Natural killer cell (primary cell): Measurements from ENCODE around the gene ARL8A. TPM values are rescaled to one million over a fixed set of nuclear protein-coding genes. Genes with fewer than 3 reads are reported as not detected.

Experiments
- ATAC-seq, 3 donors: fragments of 150-1000 bp in 2 of 3; fragments of 200-7000 bp in 1 of 3; cut with Tn5 transposase; 1 replicate in 1 of 3; 2 replicates in 2 of 3; pipeline ENCODE4 v1.10.0; 2021; ENCODE audit warnings: mild to moderate bottlenecking in 2 of 3, moderate library complexity in 2 of 3
- DNase-seq, 2 donors: peaks; one replicate each; pipeline versions ENCODE4 v3.0.0 to v3.0.0-alpha.2; 2013 to 2021; ENCODE audit warnings: mixed read lengths in 1 of 2
- H3K27ac ChIP-seq: one replicate; pipeline ENCODE4 v1.5.1; 2013; ENCODE audit warnings: mild to moderate bottlenecking, low read length
- H3K27me3 ChIP-seq: one replicate; pipeline ENCODE4 v1.6.1; 2013; ENCODE audit warnings: low read length; ENCODE audit not compliant: control insufficient read depth, insufficient read depth
- H3K36me3 ChIP-seq: one replicate; pipeline ENCODE4 v1.6.1; 2013; ENCODE audit warnings: low read length; ENCODE audit not compliant: control insufficient read depth, insufficient read depth
- H3K4me1 ChIP-seq: one replicate; pipeline ENCODE4 v1.6.1; 2013; ENCODE audit warnings: low read length; ENCODE audit not compliant: control insufficient read depth, insufficient read depth
- H3K4me3 ChIP-seq: one replicate; pipeline ENCODE4 v1.5.1; 2013; ENCODE audit warnings: low read length
- H3K9me3 ChIP-seq: one replicate; pipeline ENCODE4 v1.6.1; 2013; ENCODE audit warnings: low read length; ENCODE audit not compliant: control insufficient read depth, insufficient read depth
- H3K27ac Mint-ChIP-seq, 2 donors: one replicate each; pipeline ENCODE4 v1.8.0; 2022; ENCODE audit warnings: mild to moderate bottlenecking in 2 of 2, mixed read lengths in 2 of 2, moderate library complexity in 1 of 2
- H3K27me3 Mint-ChIP-seq, 2 donors: one replicate each; pipeline ENCODE4 v1.8.0; 2022; ENCODE audit warnings: low read depth in 2 of 2, mixed read lengths in 2 of 2
- H3K36me3 Mint-ChIP-seq: one replicate; pipeline ENCODE4 v1.8.0; 2022; ENCODE audit warnings: mixed read lengths
- H3K4me1 Mint-ChIP-seq, 2 donors: one replicate each; pipeline ENCODE4 v1.8.0; 2022; ENCODE audit warnings: mixed read lengths in 2 of 2
- H3K4me3 Mint-ChIP-seq: one replicate; pipeline ENCODE4 v1.8.0; 2022; ENCODE audit warnings: mild to moderate bottlenecking, moderate library complexity, mixed read lengths
- H3K9me3 Mint-ChIP-seq, 2 donors: one replicate each; pipeline ENCODE4 v1.8.0; 2022; ENCODE audit warnings: mixed read lengths in 2 of 2
- CTCF ChIP-seq: fragments of 200-600 bp; IDR thresholded peaks from one replicate; pipeline ENCODE4 v1.8.0; 2022; ENCODE audit warnings: antibody characterized with exemption
- WGBS: methylation state at CpG from one replicate; pipeline ENCODE4 v1.1.7; 2013; ENCODE audit warnings: missing lambda C conversion rate; ENCODE audit not compliant: insufficient coverage; 5-methylcytosine and 5-hydroxymethylcytosine counted together
- intact Hi-C: fragments of 100-400 bp; cut with micrococcal nuclease; formaldehyde crosslinking; loops from one replicate; pipeline ENCODE4 v1.14.2; 2022
- total RNA-seq, 4 donors: library from RNA; stranded (reverse); fragments of 120-200 nt in 1 of 4; gene quantifications; one replicate each; pipeline versions ENCODE4 v1.2.3 to v1.2.4, GENCODE V29; 2013 to 2022

Gene ARL8A
- total RNA-seq, 3 donors from 2014 or later (not counting 1 experiment from before 2014, with no cell fraction given): 109 to 120 (median 109) TPM

- 94% methylated on average over 12 of the region's 12 CpGs for WGBS
- H3K36me3 ChIP-seq: peaks cover 35% of the 10 kb centered on the region
- H3K9me3 Mint-ChIP-seq: no peaks in the 10 kb centered on the region
Observed at GRCh38 chr1:202131956-202132821, 12.3 kb downstream of the ARL8A start.

GRCh38 chr1:202130816-202131522 is 13.6 kb downstream of the ARL8A start:
- H3K4me1 Mint-ChIP-seq: no peaks in the 10 kb centered on the region
- no peak for TF ChIP-seq CTCF
- Histone ChIP-seq H3K27ac (no peak overlapping the region), H3K9me3 (no peaks in the 10 kb centered on the region), H3K27me3 (no peaks in the 10 kb centered on the region), H3K36me3 (peaks cover 35% of the 10 kb centered on the region), H3K4me3 (no peak overlapping the region), H3K4me1 (no peaks in the 10 kb centered on the region)
- H3K27me3 Mint-ChIP-seq: no peaks in the 10 kb centered on the region
- ATAC-seq: no peak
- DNase-seq: no peak
- H3K4me3 Mint-ChIP-seq: no peak overlapping the region
- no peaks in the 10 kb centered on the region for H3K9me3 Mint-ChIP-seq
- intact Hi-C loops: loop anchor here (10.0 kb wide), 1 partner anchor 116 kb away; the partner anchor contains the start of gene ELF3
- no peaks in the 10 kb centered on the region for H3K36me3 Mint-ChIP-seq
- H3K27ac Mint-ChIP-seq: no peak overlapping the region
- 82% methylated on average over 8 of the region's 9 CpGs for whole genome bisulfite sequencing

More at GRCh38 chr1:202131956-202132821, 12.3 kb downstream of the ARL8A start:
- DNase-seq: no peak
- H3K9me3 ChIP-seq: no peaks in the 10 kb centered on the region
- no peak for TF ChIP-seq CTCF
- ATAC-seq: no peak
- Mint-ChIP-seq H3K27me3 (no peaks in the 10 kb centered on the region), H3K4me3 (no peak overlapping the region), H3K36me3 (no peaks in the 10 kb centered on the region), H3K4me1 (no peaks in the 10 kb centered on the region), H3K27ac (no peak overlapping the region)
- H3K4me3 ChIP-seq: no peak overlapping the region
- no peaks in the 10 kb centered on the region for H3K4me1 ChIP-seq
- H3K27ac ChIP-seq: no peak overlapping the region
- intact Hi-C loops: loop anchor here (10.0 kb wide), 1 partner anchor 117 kb away; the partner anchor contains the start of gene ELF3
- H3K27me3 ChIP-seq: no peaks in the 10 kb centered on the region

- H3K27me3 Mint-ChIP-seq: no peaks in the 10 kb centered on the region
- peaks cover 30% of the 10 kb centered on the region for H3K36me3 ChIP-seq
- intact Hi-C loops: loop anchor here (10.0 kb wide), 1 partner anchor 116 kb away; the partner anchor contains the start of gene ELF3
- no peak for TF ChIP-seq CTCF
- DNase-seq: no peak
- no peak overlapping the region for H3K4me3 Mint-ChIP-seq
- H3K27ac ChIP-seq: no peak overlapping the region
- H3K4me1 ChIP-seq: no peaks in the 10 kb centered on the region
- H3K4me1 Mint-ChIP-seq: no peaks in the 10 kb centered on the region
- H3K9me3 ChIP-seq: no peaks in the 10 kb centered on the region
- no peaks in the 10 kb centered on the region for H3K27me3 ChIP-seq
- H3K4me3 ChIP-seq: no peak overlapping the region
- ATAC-seq: no peak
- WGBS: 70% methylated on average over 10 of the region's 11 CpGs
- no peaks in the 10 kb centered on the region for H3K9me3 Mint-ChIP-seq
- H3K36me3 Mint-ChIP-seq: no peaks in the 10 kb centered on the region
- H3K27ac Mint-ChIP-seq: no peak overlapping the region
Observed at GRCh38 chr1:202130297-202130721, 14.2 kb downstream of the ARL8A start.
